NCI-H1417 treated with DMSO at 0.1 percent for 48 hours (cell line): ENCODE results near the gene IRF7.

Experiments
- DNase-seq: peaks from one replicate; lab custom pipeline; 2025; lab: John Stamatoyannopoulos, UW

Gene IRF7

DNA sequence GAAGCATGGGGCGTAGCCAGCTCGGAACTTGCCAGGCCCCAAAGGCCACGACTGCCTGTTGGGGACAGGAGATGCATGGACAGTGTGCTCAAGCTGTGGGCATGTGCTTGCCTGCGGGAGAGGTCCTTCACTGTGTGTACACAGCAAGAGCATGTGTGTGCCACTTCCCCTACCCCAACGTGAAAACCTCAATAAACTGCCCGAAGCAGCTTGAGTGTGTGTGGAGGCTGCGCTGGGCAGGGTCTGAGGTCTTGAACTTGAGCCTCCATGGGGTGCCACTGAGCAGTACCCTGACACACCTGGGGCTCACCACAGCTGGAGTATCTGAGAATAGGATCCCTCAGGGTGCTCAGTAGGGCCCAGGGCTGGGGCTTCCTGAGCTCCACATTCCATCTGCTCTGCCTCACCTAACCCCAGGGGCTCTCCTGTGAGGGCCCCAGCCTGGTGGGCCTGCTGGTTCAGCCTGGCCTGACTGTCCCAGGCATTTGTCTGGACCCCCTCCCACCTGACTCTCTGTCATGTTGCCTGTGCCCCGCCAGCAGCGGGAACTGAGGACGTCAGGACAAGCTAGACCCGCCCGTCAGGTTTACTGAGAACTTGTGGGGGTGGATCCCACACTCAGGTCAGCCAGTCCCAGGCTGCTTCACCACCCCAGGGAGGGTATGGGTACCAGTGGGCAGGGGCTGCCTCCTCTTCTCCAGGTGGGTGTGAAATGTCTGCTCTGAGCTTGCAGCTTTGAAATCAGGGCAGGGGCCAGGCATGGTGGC lies 51.8 kb downstream of the IRF7 start:
- no peak for DNase-seq

GRCh38 chr11:563066-563811 lies 52.5 kb downstream of the IRF7 start:
- DNase-seq, result no peak
